Adrenal gland (tissue), 5 donors: Measurements from ENCODE around the gene EEF1AKMT3.

Experiments used
- CTCF ChIP-seq, 6 experiments: fragments of 450-650 bp in 4 of 6; fragments of 200-600 bp in 2 of 6; sonication (generic) in 1 of 6; IDR thresholded peaks; 1 replicate in 5 of 6; 2 replicates in 1 of 6; pipeline versions ENCODE4 v1.5.1 to v1.8.0; 2016 to 2021; ENCODE audit warnings: antibody characterized with exemption in 6 of 6, mild to moderate bottlenecking in 2 of 6, moderate library complexity in 1 of 6
- POLR2A ChIP-seq, 2 donors: fragments of 450-650 bp; IDR thresholded peaks; one replicate each; pipeline ENCODE4 v1.6.1; 2017; ENCODE audit warnings: antibody characterized with exemption in 2 of 2, mild to moderate bottlenecking in 2 of 2, moderate library complexity in 1 of 2
- donor health status: DM: no; HTN: no; CAD: no.

GRCh38 chr12:57767876-57768275 is 4.5 kb upstream of the EEF1AKMT3 start:
- no peak for TF ChIP-seq CTCF (IDR thresholded peaks at IDR 0.05)
- no peak for TF ChIP-seq POLR2A (IDR thresholded peaks at IDR 0.05)
